Skeletal muscle cell (primary cell): ENCODE results near the gene TCP10L.
"Not testable (repeated sequence)": the region's sequence is repeated elsewhere in the genome, so short reads cannot be mapped to it uniquely, and the experiment has no call there.

ENCODE experiments used
- DNase-seq: peaks from one replicate; pipeline ENCODE4 v3.0.0-alpha.2; 2010; ENCODE audit warnings: low read depth
- H3K4me3 ChIP-seq: 2 replicates; pipeline ENCODE4 v1.5.1; 2011; ENCODE audit warnings: low read depth, mild to moderate bottlenecking, control low read depth, low read length, moderate library complexity

The TCP10L gene

GRCh38 chr21:32585042-32585710 is at the start of gene TCP10L:
TSS of gene TCP10L (minus strand) at chr21:32585523. CDS start at chr21:32584304, 1,219 bp downstream.
- no peak within 1 kb of the TSS for H3K4me3 ChIP-seq
- no peak for DNase-seq

GRCh38 chr21:32626621-32627196 is 41.4 kb upstream of the TCP10L start:
- peak; percentile 6 for DNase-seq
- H3K4me3 ChIP-seq = no peak overlapping the region

- DNase-seq, H3K4me3 ChIP-seq: not testable (repeated sequence)
These were observed 32.9 kb upstream of the TCP10L start for GRCh38 chr21:32618218-32618617.

- peak overlapping the region; percentile 69 for H3K4me3 ChIP-seq
- no peak for DNase-seq
These were observed 28.2 kb upstream of the TCP10L start for GRCh38 chr21:32613436-32614043.

- DNase-seq = no peak
- H3K4me3 ChIP-seq = peak overlapping the region; percentile 69
These were observed 27.6 kb upstream of the TCP10L start for GRCh38 chr21:32612999-32613337.

- peak; percentile 85 for DNase-seq
- peak within 1 kb of the TSS; percentile 69 for H3K4me3 ChIP-seq
These were observed 27.0 kb upstream of the TCP10L start, which contains the start of gene CFAP298 for GRCh38 chr21:32612075-32612998. TSS of gene CFAP298 (minus strand) at chr21:32612377. CDS start at chr21:32612243, 134 bp downstream.

- no peak for DNase-seq
- peak overlapping the region; percentile 69 for H3K4me3 ChIP-seq
These were observed 26.2 kb upstream of the TCP10L start for GRCh38 chr21:32611471-32611997.

GRCh38 chr21:32610940-32611339 is 25.6 kb upstream of the TCP10L start:
- DNase-seq = not testable (repeated sequence)
- peak overlapping the region; percentile 21 for H3K4me3 ChIP-seq

- no peak for DNase-seq
- H3K4me3 ChIP-seq = no peak overlapping the region
These were observed 23.5 kb upstream of the TCP10L start for GRCh38 chr21:32608851-32609250.

- H3K4me3 ChIP-seq = no peak overlapping the region
- no peak for DNase-seq
These were observed 20.1 kb upstream of the TCP10L start for GRCh38 chr21:32605469-32605868.

GRCh38 chr21:32604464-32604863 is 19.1 kb upstream of the TCP10L start:
- DNase-seq = no peak
- H3K4me3 ChIP-seq = no peak overlapping the region

GRCh38 chr21:32603131-32603530 is 17.8 kb upstream of the TCP10L start:
- no peak overlapping the region for H3K4me3 ChIP-seq
- DNase-seq = no peak

GRCh38 chr21:32602099-32602498 is 16.8 kb upstream of the TCP10L start:
- H3K4me3 ChIP-seq = no peak overlapping the region
- DNase-seq = no peak

GRCh38 chr21:32599526-32599925 is 14.2 kb upstream of the TCP10L start:
- DNase-seq = no peak
- no peak overlapping the region for H3K4me3 ChIP-seq

GRCh38 chr21:32599091-32599490 is 13.8 kb upstream of the TCP10L start:
- no peak for DNase-seq
- no peak overlapping the region for H3K4me3 ChIP-seq

- H3K4me3 ChIP-seq = no peak overlapping the region
- DNase-seq = peak; percentile 45
These were observed 11.9 kb upstream of the TCP10L start for GRCh38 chr21:32597205-32597604.

GRCh38 chr21:32595431-32595830 is 10.1 kb upstream of the TCP10L start:
- no peak overlapping the region for H3K4me3 ChIP-seq
- no peak for DNase-seq

GRCh38 chr21:32593690-32594089 is 8.4 kb upstream of the TCP10L start:
- DNase-seq = no peak
- no peak overlapping the region for H3K4me3 ChIP-seq

- no peak overlapping the region for H3K4me3 ChIP-seq
- no peak for DNase-seq
These were observed 7.7 kb upstream of the TCP10L start for GRCh38 chr21:32592929-32593502.
